K562 (cell line): ENCODE data around the gene NOL8. TPM values are rescaled to one million over a fixed set of nuclear protein-coding genes. Genes with fewer than 3 reads are reported as not detected.

Source experiments
- BCLAF1 ChIP-seq, 2 experiments: fragments of 450-650 bp in 1 of 2; IDR thresholded peaks; 2 replicates each; pipeline ENCODE4 v1.6.1; 2011 to 2017; ENCODE audit warnings: low read depth in 2 of 2, antibody characterized with exemption in 1 of 2, borderline replicate concordance in 1 of 2, low read length in 1 of 2, mild to moderate bottlenecking in 1 of 2, mixed read lengths in 1 of 2; ENCODE audit not compliant: control insufficient read depth in 1 of 2
- CEBPG ChIP-seq, 3 experiments: fragments of 200-800 bp in 1 of 3; sonication (Bioruptor generic) in 1 of 3; sonication (generic) in 1 of 3; formaldehyde crosslinking in 1 of 3; IDR thresholded peaks in 2 of 3; conservative IDR thresholded peaks in 1 of 3; 2 replicates each; pipeline versions ENCODE4 v1.6.1 to v1.8.0; 2016 to 2022; ENCODE audit warnings: missing compliant biosample characterization in 2 of 3, missing genetic modification characterization in 2 of 3, mild to moderate bottlenecking in 1 of 3, missing genetic modification reagents in 1 of 3
- CTBP1 ChIP-seq: fragments of 450-650 bp; IDR thresholded peaks from 2 replicates; pipeline ENCODE4 v1.6.1; 2016; ENCODE audit warnings: borderline replicate concordance
- ELK3 ChIP-seq: fragments of 450-650 bp; formaldehyde crosslinking; IDR thresholded peaks from 2 replicates; pipeline ENCODE4 v1.4.0; 2020; ENCODE audit warnings: mild to moderate bottlenecking
- HDAC1 ChIP-seq, 2 experiments: fragments of 450-650 bp; IDR thresholded peaks; 2 replicates each; pipeline ENCODE4 v1.6.1; 2016 to 2017; ENCODE audit warnings: inconsistent platforms in 1 of 2, mild to moderate bottlenecking in 1 of 2, moderate library complexity in 1 of 2
- KAT7 ChIP-seq: sonication (generic); formaldehyde crosslinking; IDR thresholded peaks from 2 replicates; pipeline ENCODE4 v1.8.0; 2022; ENCODE audit warnings: missing genetic modification reagents, mild to moderate bottlenecking, borderline replicate concordance
- MYC ChIP-seq, 2 experiments: fragments of 250-450 bp in 1 of 2; sonication (Bioruptor Pico) in 1 of 2; IDR thresholded peaks; 2 replicates each; pipeline versions ENCODE4 v1.5.1 to v1.6.1; 2012 to 2021; ENCODE audit warnings: low read depth in 2 of 2, borderline replicate concordance in 1 of 2, improper control_type of control experiment in 1 of 2, low read length in 1 of 2, mild to moderate bottlenecking in 1 of 2, moderate library complexity in 1 of 2
- OTX1 ChIP-seq: fragments of 450-650 bp; formaldehyde crosslinking; IDR thresholded peaks from 2 replicates; pipeline ENCODE4 v1.4.0; 2022; ENCODE audit warnings: mild to moderate bottlenecking
- POLR2A ChIP-seq: fragments of 450-650 bp; conservative IDR thresholded peaks from 2 replicates; pipeline ENCODE4 v1.6.1; 2016
- SNIP1 ChIP-seq: fragments of 450-650 bp; IDR thresholded peaks from 2 replicates; pipeline ENCODE4 v1.7.1; 2017; ENCODE audit warnings: low read depth, mild to moderate bottlenecking
- ZFP36 ChIP-seq: fragments of 150-350 bp; IDR thresholded peaks from 2 replicates; pipeline ENCODE4 v1.6.1; 2018; ENCODE audit warnings: low read length, low read depth; ENCODE audit not compliant: partially characterized antibody
- ZNF3 ChIP-seq: fragments of 250-450 bp; sonication (Bioruptor Pico); IDR thresholded peaks from 2 replicates; pipeline ENCODE4 v1.5.0; 2021; ENCODE audit warnings: mild to moderate bottlenecking, moderate library complexity
- ZNF584 ChIP-seq: fragments of 200-800 bp; sonication (Bioruptor generic); IDR thresholded peaks from 2 replicates; pipeline ENCODE4 v1.6.1; 2016; ENCODE audit warnings: low read depth, mild to moderate bottlenecking, missing genetic modification characterization, missing compliant biosample characterization
- ZNF75A ChIP-seq: fragments of 450-650 bp; formaldehyde crosslinking; IDR thresholded peaks from 2 replicates; pipeline ENCODE4 v1.4.0; 2020; ENCODE audit warnings: mild to moderate bottlenecking
- polyA plus RNA-seq, 8 experiments: library from polyadenylated mRNA; depleted of rRNA in 4 of 8; stranded (reverse) in 5 of 8; unstranded in 3 of 8; fragments of >200 nt; fragmentation: Nextera tagmentation in 2 of 8; fragmentation: Illumina TruSeq in 1 of 8; extraction: Ambion mirVana in 2 of 8; extraction: Trizol in 1 of 8; gene quantifications; 2 replicates each; pipeline versions ENCODE4 v1.2.1 to v1.2.3, GENCODE V29; 2011 to 2014; ENCODE audit warnings: inconsistent platforms in 1 of 8, missing spikeins in 1 of 8
- total RNA-seq, 7 experiments: library from RNA; depleted of rRNA in 6 of 7; stranded (reverse); fragments of >200 nt in 6 of 7; fragmentation: Illumina TruSeq in 2 of 7; extraction: Trizol in 2 of 7; gene quantifications; 2 replicates each; pipeline versions ENCODE4 v1.2.1 to v1.2.3, GENCODE V29; 2011 to 2021; ENCODE audit warnings: low replicate concordance in 1 of 7
- TF ChIP-seq, protein P1 (sequence below): sonication (generic); formaldehyde crosslinking; IDR thresholded peaks from 2 replicates; pipeline ENCODE4 v1.8.0; 2023; ENCODE audit warnings: missing genetic modification reagents, mild to moderate bottlenecking, borderline replicate concordance
- TF ChIP-seq, protein P2 (sequence below): sonication (generic); formaldehyde crosslinking; IDR thresholded peaks from 2 replicates; pipeline ENCODE4 v1.8.0; 2022; ENCODE audit warnings: missing genetic modification reagents, mild to moderate bottlenecking, moderate library complexity, borderline replicate concordance

Gene NOL8
- total and polyA plus RNA-seq, 9 of the 15 experiments (the other 6 are each of a cell fraction or from before 2014, with no cell fraction given), result 51.3 to 91.5 (median 58.7) TPM

DNA sequence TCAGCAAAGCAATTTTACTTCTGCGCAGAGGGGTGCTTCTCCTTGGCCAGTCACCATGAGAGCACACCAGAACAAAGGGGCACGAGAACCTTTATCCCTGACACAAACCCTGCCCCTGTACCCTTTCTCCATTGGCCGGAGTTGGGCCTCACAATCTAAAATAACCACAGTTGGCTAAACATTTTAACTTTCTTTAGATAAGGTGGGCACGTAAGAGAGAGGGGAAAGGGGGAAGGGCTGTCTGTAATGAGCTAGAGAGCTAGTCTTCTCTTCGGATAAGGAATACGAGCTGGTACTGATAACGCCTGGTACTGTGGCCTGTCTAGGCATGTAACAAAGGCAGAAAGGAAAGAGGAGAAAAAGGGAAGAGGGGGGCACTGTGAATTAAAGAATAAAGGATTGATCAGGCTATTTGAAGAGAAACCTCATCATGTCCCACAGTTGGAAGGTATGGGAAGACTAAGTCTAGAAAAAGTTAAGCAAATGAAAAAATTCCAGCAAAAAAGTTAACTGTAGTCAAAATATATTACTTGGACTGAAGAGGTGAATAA, 29.8 kb downstream of the NOL8 start (continued):
- TF ChIP-seq, protein P1, sequence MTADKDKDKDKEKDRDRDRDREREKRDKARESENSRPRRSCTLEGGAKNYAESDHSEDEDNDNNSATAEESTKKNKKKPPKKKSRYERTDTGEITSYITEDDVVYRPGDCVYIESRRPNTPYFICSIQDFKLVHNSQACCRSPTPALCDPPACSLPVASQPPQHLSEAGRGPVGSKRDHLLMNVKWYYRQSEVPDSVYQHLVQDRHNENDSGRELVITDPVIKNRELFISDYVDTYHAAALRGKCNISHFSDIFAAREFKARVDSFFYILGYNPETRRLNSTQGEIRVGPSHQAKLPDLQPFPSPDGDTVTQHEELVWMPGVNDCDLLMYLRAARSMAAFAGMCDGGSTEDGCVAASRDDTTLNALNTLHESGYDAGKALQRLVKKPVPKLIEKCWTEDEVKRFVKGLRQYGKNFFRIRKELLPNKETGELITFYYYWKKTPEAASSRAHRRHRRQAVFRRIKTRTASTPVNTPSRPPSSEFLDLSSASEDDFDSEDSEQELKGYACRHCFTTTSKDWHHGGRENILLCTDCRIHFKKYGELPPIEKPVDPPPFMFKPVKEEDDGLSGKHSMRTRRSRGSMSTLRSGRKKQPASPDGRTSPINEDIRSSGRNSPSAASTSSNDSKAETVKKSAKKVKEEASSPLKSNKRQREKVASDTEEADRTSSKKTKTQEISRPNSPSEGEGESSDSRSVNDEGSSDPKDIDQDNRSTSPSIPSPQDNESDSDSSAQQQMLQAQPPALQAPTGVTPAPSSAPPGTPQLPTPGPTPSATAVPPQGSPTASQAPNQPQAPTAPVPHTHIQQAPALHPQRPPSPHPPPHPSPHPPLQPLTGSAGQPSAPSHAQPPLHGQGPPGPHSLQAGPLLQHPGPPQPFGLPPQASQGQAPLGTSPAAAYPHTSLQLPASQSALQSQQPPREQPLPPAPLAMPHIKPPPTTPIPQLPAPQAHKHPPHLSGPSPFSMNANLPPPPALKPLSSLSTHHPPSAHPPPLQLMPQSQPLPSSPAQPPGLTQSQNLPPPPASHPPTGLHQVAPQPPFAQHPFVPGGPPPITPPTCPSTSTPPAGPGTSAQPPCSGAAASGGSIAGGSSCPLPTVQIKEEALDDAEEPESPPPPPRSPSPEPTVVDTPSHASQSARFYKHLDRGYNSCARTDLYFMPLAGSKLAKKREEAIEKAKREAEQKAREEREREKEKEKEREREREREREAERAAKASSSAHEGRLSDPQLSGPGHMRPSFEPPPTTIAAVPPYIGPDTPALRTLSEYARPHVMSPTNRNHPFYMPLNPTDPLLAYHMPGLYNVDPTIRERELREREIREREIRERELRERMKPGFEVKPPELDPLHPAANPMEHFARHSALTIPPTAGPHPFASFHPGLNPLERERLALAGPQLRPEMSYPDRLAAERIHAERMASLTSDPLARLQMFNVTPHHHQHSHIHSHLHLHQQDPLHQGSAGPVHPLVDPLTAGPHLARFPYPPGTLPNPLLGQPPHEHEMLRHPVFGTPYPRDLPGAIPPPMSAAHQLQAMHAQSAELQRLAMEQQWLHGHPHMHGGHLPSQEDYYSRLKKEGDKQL (CRISPR knock-in tag), result no peak
- TF ChIP-seq ZNF3 (CRISPR knock-in tag) (no peak), CTBP1 (peak; percentile 28; the same call in 1 of the 2 replicates), POLR2A (peak; percentile 67), CEBPG (CRISPR knock-in tag; IDR thresholded peaks at IDR 0.05) (no peak), CEBPG (tag; conservative IDR thresholded peaks at IDR 0.05 in 1 of 2, IDR thresholded peaks at IDR 0.05 in 1 of 2) (no peak), OTX1 (CRISPR knock-in tag) (no peak), BCLAF1 (IDR thresholded peaks at IDR 0.05; ENCODE audit: borderline replicate concordance in 1 of 2, control insufficient read depth in 1 of 2, low read depth in 2 of 2, low read length in 1 of 2) (no peak), ZNF75A (CRISPR knock-in tag) (no peak), KAT7 (CRISPR knock-in tag) (0 out of 2 replicates have a peak, but pooled peaks have one; percentile 60), HDAC1 (IDR thresholded peaks at IDR 0.05) (peak in 1 of 2 experiments; percentile 39; a peak in 1 of 4 replicates), ELK3 (CRISPR knock-in tag) (no peak), SNIP1 (no peak), MYC (IDR thresholded peaks at IDR 0.05; ENCODE audit: low read depth, low read length) (no peak; the same call in 1 of the 2 replicates), MYC (CRISPR knock-in tag; IDR thresholded peaks at IDR 0.05; ENCODE audit: borderline replicate concordance, low read depth) (no peak), ZNF584 (CRISPR knock-in tag) (no peak), ZFP36 (no peak)
- TF ChIP-seq, protein P2, sequence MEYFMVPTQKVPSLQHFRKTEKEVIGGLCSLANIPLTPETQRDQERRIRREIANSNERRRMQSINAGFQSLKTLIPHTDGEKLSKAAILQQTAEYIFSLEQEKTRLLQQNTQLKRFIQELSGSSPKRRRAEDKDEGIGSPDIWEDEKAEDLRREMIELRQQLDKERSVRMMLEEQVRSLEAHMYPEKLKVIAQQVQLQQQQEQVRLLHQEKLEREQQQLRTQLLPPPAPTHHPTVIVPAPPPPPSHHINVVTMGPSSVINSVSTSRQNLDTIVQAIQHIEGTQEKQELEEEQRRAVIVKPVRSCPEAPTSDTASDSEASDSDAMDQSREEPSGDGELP (CRISPR knock-in tag), result no peak
